Measurements from ENCODE around the gene TADA2B.
"Not testable (repeated sequence)": the region's sequence is repeated elsewhere in the genome, so short reads cannot be mapped to it uniquely, and the experiment has no call there.

Gene TADA2B

DNA sequence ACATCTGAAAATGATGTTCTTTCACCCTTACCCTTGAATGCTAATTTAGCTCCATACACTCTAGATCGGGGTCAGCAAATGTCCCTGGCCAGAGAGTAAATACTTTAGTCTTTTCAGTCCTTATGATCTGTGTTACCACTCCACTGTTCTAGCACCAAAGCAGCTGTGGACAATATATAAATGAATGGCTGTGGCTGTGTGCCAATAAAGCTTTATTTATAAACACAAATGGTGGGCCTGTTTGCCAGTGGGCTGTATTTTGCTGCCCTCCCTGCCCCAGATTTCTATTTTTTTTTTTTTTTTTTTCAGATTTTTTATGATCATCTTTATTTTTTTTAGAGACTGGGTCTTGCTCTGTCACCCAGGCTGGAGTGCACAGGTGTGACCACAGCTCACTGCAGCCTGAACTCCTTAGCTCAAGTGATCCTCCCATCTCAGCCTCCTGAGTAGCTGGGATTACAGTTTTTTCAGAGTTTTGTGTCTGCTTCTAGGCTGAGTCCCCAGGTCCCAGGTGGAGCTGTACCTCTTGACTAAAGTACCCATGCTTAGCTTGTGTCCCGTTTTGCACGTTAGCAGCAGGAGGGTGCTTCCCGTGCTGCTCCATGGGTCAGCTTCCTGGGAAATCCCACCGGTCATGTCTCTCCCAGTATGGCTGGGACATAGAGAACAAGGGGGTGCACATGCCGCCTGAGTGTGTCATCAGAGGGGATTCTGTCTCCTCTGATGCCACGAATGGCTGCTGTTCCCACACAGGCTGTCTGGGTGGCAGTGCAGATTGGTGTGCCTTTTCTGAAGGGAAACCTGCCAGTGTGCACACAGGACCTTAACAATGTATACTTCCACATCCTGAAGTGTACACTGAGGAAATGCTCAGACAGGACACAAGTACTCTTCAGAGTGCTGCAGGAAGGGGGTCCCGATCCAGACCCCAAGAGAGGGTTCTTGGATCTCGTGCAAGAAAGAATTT, 40.7 kb downstream of the TADA2B start:
- no peak for DNase-seq

DNA sequence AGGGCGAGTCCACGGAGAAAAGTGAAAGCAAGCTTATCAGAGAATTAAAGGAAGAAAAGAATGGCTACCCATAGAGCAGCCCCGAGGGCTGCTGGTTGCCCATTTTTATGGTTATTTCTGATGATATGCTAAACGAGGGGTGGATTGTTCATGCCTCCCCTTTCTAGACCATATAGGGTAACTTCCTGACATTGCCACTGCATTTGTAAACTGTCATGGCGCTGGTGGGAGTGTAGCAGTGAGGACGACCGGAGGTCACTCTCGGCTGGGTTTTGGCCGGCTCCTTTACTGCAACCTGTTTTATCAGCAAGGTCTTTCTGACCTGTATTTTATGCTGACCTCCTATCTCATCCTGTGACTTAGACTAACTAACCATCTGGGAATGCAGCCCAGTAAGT, 41.4 kb downstream of the TADA2B start:
- not testable (repeated sequence) for DNase-seq

DNA sequence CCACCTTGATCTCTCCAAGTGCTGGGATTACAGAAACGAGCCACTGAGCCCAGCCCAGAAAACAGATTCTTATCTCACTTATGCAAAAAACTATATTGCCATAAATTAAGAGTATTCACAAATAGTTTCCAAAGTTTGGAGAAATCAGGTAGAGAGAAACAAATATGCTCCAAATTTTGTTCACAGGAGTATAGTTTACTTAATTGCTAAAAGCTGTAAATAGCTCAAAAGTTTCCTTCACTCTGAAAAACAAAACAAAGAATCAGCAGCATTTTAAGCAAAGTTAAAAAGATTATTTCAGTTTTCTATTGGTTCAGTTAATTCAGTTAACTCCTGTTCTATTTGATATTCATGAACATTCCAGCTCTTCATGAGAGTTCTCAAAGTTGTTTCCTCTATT, 43.2 kb downstream of the TADA2B start:
- DNase-seq = no peak

DNA sequence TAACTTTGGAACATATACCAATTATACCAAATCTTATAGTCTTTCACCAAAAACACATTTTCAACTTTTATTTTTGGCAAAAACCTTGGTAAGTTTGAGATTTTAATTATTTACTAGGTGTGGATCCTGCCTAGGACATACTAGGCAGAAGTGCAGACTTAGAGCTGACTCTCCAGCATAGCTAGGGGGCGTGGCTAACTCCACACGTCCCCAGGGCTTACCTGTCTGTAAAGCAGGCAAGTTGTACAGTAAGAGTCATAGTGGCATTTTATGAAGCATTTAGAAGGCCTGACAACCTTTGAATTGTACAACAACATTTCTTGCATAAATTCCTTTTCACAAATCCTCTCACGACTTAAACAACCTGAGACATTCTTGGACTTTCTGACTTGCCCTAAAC, 43.9 kb downstream of the TADA2B start:
- DNase-seq = no peak

DNA sequence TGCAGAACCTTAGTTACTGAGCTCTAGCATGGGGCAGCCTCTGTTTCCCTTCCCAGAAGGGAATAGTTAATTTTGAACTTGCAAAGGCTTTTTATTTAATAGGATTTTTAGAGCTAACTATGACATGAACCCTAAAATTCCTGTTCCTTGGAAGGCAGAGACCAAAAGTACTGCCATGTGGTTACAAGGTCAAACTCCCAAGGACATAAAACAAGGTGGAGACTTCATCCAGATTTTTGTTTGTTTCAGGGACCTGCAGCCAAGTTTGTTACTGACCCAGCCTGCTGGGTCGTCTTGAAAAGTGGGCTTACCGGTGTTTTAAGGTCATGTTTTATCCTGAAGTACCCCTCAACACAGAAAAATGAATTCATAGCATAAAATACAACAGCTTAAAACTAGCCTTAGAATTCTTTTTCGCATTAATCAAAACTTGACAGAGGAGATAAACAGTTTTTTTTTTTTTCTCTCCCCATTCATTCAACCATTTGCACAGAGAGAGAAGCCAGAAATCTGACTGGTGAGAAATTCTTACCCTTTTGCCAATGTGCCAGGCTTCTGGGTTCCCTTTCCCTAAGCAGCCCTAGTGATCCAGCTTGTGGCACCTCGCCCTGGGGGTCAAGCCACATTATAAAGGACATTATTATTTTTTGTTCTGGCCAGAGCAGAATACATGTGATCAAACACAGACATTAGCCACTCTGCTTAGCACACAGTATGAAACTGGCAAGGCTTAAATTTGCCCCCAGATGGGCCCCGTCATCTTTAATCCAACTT, 46.2 kb downstream of the TADA2B start:
- DNase-seq = no peak

DNA sequence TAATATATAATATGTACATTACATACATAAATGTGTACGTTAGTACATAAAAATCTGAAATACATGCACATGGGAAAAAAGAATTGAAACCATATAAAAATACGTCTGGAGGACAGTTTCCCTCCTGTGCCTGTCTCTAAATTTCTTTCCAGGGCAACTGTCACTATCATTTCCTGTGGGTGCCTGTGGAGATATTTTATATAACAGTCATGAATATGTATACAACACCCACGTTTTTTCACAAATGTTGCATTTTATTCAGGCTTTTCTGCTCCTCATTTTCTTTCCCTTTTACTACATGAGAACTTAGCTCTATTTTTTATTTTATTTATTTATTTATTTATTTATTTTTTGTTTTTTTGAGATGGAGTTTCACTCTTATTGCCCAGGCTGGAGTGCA, 48.9 kb downstream of the TADA2B start:
- no peak for DNase-seq

DNA sequence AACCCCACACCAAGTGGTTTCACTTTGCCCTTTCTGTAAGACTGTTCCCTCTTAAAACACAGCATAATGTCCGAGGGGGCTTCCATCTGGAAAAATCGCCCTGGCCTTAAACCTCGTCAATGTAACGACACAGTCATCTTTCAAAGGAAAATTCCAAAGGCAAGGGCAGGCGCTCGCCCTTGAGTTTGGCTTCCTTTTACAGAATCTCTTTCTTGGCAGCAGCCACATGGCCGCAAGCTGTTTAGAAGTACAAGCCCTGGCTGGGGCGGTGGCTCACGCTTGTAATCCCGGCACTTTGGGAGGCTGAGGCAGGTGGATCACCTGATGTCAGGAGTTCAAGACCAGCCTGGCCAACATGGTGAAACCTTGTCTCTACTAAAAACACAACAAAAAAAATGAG, 51.7 kb downstream of the TADA2B start:
- no peak for DNase-seq

DNA sequence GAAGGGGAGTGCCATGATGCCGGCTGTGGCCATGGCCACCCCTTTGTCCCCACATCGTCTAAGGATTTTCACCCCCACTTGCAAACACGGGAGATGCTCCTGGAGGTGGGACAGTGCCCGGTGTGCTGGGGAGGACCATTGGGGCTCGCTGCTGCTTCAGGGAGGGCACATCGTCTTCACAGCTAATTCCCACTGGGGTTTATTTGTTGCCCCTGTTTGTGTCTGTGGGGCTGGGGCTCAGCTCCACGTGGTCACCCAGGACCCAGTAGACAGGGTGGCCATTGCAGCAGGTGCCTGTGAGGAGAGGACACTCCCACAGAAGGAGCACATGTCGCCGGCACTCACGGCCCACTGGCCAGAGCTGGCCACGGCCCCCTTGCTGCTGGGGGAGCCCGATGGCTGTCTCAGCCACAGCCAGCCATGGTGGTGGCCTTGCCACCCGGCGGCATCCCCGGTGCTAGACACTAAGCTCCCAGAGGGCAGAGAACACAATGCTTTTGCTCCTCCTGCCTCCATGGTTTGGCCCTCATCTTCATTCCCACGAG, 52.5 kb downstream of the TADA2B start:
- DNase-seq = no peak

DNA sequence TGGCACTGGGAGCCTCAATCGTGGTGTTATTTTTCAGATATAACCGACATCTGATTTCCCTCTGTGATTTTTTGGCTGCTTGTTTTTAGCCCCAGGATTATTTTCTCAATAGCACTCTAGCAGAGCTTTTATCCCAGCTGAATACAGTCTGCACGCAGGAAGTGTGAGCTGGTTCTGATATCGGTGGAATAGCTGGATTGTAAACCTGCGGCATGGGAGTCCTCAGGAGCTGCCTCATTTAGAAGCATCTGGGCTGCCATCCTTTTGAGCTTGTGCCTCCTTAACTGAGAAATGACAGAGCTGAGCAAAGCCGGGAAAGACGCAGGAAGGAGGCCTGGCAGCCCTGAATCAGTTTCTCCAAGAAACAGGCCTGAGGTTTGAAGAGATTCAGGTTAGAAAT, 53.1 kb downstream of the TADA2B start:
- no peak for DNase-seq

DNA sequence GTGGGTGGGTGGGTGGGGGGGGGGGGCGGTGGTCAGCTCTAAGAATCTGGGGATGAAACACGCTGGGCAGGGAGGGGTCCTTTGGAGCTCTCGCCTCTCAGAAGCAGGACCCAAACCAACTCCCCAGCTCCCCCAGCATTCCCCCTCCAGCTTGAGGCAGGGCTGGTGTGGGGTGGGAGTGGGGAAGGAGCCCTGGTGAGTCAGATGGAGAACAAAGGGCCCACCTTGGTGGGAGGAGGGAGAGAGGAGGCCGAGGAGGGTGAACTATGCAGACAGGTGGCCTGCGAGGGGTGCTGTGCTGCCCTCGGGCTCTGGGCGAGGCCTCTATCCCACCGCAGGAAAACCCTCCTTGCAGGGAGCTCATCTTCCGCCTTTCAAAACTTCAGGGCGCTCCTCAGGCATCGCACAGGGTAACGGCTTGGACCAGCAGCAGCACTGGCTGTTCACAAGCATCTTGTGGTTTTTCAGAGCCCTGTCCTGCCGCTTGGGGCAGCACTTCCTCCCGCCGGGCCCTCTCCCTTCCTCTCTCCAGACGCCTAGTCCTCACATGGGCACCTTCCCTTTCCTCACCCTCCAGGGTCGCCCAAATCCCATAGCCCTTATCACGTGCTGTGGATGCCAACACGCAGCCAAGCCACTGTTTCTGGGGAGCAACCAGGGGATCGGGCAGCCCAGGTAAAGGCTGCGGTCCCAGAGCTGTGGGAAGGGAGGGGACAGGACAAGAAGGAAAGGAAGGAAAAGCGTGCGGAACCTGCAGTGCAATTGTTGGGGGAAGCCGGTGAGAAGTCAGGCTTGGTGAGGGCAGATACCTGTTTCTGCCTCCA, 58.7 kb downstream of the TADA2B start:
- no peak for DNase-seq

DNA sequence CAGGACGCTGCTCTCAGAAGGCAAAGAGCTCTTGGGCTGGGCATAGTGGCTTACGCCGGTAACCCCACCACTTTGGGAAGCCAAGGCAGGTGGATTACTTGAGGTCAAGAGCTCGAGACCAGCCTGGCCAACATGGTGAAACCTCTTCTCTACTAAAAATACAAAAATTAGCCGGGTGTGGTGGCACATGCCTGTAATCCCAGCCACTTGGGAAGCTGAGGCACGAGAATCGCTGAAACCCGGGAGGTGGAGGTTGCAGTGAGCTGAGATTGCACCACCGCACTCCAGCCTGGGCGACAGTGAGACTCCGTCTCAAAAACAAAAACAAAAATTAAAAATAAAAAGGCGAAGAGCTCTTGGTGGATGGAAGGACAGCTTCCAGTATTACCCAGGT, 59.3 kb downstream of the TADA2B start:
- not testable (repeated sequence) for DNase-seq

DNA sequence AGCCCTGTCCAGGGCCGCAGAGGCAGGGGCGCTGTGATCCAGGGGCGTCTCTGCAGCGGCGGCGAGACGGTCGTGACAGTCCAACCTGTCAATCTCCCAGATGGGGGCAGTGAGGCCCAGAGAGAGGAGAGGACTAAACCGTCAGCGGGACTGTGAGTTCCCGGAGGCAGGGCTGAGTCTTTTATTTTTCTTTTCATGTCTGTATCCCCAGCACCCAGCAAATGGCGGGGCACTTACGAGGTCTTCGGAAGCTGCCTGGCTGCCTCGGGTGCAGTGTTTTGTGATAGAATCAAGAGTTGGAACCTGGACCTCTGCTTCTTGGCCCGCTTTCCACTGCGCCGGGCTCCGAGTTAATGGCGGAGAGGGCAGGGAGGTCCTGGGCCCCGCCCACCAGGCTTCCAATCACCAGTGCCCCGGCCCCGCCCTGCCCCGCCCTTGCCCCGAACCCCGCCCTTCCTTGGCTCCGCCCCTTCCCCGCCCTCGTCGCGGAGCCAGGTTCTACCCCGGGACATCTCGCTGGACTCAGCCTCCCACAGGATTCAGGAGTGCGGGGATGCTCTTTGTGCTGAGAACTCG, 59.9 kb downstream of the TADA2B start:
- DNase-seq = peak; percentile 59

DNA sequence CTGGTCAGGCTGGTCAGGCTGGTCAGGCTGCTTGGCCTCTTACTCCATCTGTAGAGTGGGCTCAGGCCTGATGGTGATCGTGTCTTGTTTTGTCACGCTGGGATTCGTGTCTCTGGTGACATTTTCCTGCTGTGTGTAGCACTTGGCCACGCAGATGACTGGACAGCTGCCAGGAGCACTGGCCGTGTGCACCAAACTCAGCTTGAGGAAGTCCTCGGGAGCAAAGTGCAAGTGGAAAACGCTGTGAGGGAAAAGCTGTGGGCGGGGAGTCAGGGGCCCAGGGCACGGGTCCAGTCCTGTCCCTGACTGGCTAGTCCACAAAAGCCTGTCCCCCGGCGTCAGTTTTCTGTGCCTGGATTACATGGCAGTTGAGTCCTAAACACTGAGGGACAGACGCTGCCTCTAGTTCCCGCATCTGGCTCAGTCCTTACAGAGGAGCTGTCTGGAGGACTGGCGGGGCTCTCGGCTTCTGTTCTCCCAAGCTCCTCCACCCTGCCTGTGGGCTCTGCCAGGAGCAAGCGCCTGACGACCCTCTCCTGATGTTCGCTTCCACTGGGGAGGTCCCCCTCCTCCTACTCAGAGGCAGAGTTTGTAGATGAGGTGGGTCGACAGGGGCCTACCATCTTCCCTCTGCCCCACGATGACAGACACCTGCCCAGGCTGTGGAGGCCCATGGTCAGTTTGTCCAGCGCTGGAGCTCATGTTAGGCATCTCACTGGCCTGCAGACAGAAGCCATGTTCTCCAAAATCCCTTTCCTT, 60.6 kb downstream of the TADA2B start:
- no peak for DNase-seq

DNA sequence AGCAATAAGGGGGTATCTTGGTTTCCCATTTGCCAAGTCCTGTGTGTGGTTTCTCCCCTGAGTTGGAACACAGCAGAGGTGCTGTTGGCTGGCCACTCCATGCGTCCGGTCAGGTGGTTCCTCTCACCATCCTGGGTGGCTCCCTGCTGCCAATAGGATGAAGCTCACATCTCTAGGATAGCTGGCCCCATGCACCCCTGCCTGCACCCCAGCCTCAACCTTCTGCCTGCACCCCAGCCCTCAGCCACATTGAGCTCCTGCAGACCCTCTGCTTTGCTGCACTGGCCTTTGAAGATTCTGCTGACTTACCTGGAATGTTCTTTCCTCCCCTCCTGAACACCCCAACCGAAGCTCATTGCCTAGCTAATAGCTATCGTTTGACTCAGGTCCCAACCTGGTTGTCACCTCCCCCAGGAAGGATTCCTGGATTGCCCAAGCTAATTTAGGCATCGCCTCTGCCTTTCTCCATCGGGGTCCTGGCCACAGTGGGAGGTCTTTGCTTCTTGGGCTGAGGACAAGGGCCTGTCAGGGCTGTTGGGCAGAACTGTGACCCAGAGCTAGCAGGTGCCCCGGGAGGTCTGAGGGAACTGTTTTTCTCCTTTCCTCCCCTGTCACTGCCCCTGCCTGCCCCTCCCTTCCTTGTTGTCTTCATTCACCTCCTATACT, 61.3 kb downstream of the TADA2B start:
- DNase-seq = no peak

DNA sequence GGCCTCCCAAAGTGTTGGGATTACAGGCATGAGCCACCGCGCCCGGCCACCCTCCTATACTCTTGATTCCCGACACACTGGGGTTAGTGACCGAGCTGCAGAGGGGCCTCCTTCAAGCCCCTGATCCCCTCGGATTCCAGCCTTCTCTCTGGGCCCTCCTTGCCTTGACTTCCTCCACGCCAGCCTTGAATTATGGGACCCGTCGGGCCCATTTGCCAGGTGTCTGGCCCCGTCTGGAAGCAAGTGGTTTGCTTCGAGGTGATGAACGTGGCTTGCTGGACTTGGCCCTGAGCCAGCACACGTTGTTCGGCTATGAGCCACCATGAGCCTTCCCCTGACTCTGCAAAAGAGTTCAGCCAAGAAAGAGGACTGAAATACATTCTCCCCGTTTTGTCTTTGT, 62.1 kb downstream of the TADA2B start:
- no peak for DNase-seq

DNA sequence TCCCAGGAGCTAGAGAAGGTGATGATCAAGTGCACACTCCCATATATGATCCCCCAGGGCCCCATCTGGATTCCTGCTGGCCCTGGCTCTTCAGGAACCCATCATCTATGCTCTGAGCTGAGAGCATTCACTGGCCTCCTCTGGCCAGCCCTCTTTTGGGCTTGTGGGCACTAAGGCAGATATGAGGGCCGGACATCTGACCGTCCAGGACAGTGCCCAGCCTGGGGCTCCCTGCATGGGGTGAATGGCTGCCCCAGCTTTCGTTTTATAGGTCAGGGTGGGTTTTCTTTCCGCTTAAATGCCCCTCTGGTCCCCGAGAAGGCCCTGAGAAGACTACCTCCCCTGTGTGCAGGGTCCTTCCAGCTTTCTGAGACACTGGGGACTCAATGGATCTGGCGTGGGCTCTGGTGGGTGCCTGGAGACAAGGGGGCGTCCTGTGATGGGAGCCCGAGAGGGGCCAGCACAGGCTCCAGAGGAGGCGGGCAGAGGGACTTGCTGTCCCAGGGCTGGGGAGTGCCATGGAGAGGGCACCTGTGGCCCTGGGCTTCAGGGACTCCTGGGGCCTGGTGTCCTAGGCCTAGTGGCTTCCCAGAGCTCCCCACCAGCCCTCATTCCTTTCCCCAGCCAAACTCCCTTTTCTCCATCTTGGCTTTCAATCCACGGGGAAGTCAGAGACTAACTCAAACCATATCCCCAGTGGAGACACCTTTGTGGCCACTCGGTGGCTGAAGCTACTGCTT, 64.2 kb downstream of the TADA2B start:
- no peak for DNase-seq

Measured in GOT3 (cell line).